Upper lobe of right lung (tissue), 1 donor: ENCODE results near the gene COBL. TPM values are rescaled to one million over a fixed set of nuclear protein-coding genes. Genes with fewer than 3 reads are reported as not detected.

Source experiments
- ATAC-seq: fragments of 200-7000 bp; cut with Tn5 transposase; one replicate; pipeline ENCODE4 v1.9.1; 2020; ENCODE audit warnings: mild to moderate bottlenecking, moderate library complexity
- DNase-seq: peaks from one replicate; pipeline ENCODE4 v3.0.0-alpha.2; 2020
- H3K27ac ChIP-seq: fragments of 200-600 bp; one replicate; pipeline ENCODE4 v1.8.0; 2022
- H3K27me3 ChIP-seq: fragments of 200-600 bp; one replicate; pipeline ENCODE4 v1.8.0; 2022; ENCODE audit warnings: mild to moderate bottlenecking
- H3K36me3 ChIP-seq: fragments of 200-600 bp; one replicate; pipeline ENCODE4 v1.8.0; 2022
- H3K4me1 ChIP-seq: fragments of 200-600 bp; one replicate; pipeline ENCODE4 v1.8.0; 2022
- H3K4me3 ChIP-seq: fragments of 200-600 bp; one replicate; pipeline ENCODE4 v1.8.0; 2022; ENCODE audit warnings: mild to moderate bottlenecking
- H3K9me3 ChIP-seq: fragments of 200-600 bp; one replicate; pipeline ENCODE4 v1.8.0; 2022
- CTCF ChIP-seq: fragments of 200-600 bp; IDR thresholded peaks from one replicate; pipeline ENCODE4 v1.8.0; 2022; ENCODE audit warnings: antibody characterized with exemption
- intact Hi-C: fragments of 100-400 bp; cut with DNase I; formaldehyde crosslinking; loops from one replicate; pipeline ENCODE4 v1.11.0; 2022
- total RNA-seq: library from RNA; stranded (reverse); fragmentation: NEBNext Ultra II Directional; extraction: Animal tissue kit (Norgen Biotek cat#: 25700); gene quantifications from one replicate; pipeline ENCODE4 v1.2.1, GENCODE V29; 2021
- donor health status: DM: no; HTN: yes; CAD: no; lungs with severe emphysema.

COBL gene
- total RNA-seq, 1 donor from 2014 or later, result 29.2 TPM

- no peak for TF ChIP-seq CTCF
- Histone ChIP-seq H3K4me3 (no peak overlapping the region), H3K27ac (no peak overlapping the region), H3K4me1 (peaks cover 11% of the 10 kb centered on the region), H3K27me3 (no peaks in the 10 kb centered on the region), H3K36me3 (no peaks in the 10 kb centered on the region), H3K9me3 (peaks cover 9% of the 10 kb centered on the region)
- ATAC-seq, result no peak
- no peak for DNase-seq
- intact Hi-C loops, result loop anchor here (10.0 kb wide), 1 partner anchor 329 kb away; no protein-coding TSS in a partner anchor
Observed at GRCh38 chr7:51144178-51144577, 172.4 kb downstream of the COBL start.

- intact Hi-C loops, result loop anchor here (10.0 kb wide), 1 partner anchor 328 kb away; no protein-coding TSS in a partner anchor
Observed at GRCh38 chr7:51142741-51143385, 173.7 kb downstream of the COBL start.

GRCh38 chr7:51141451-51142003 is 175.1 kb downstream of the COBL start:
- Histone ChIP-seq H3K36me3 (no peaks in the 10 kb centered on the region), H3K9me3 (no peaks in the 10 kb centered on the region), H3K27me3 (no peaks in the 10 kb centered on the region), H3K27ac (no peak overlapping the region), H3K4me1 (peaks cover 11% of the 10 kb centered on the region), H3K4me3 (no peak overlapping the region)
- intact Hi-C loops, result loop anchor here (10.0 kb wide), 1 partner anchor 327 kb away; no protein-coding TSS in a partner anchor
- no peak for DNase-seq
- peak; percentile 38 for ATAC-seq
- peak; percentile 51 for TF ChIP-seq CTCF

More at GRCh38 chr7:51142741-51143385, 173.7 kb downstream of the COBL start:
- DNase-seq (no peak), ATAC-seq (no peak)
- TF ChIP-seq CTCF, result no peak
- Histone ChIP-seq H3K27me3 (no peaks in the 10 kb centered on the region), H3K4me1 (peaks cover 11% of the 10 kb centered on the region), H3K9me3 (peaks cover 9% of the 10 kb centered on the region), H3K36me3 (no peaks in the 10 kb centered on the region), H3K27ac (no peak overlapping the region), H3K4me3 (no peak overlapping the region)

GRCh38 chr7:51140199-51141164 is 176.1 kb downstream of the COBL start:
- intact Hi-C loops, result loop anchor here (10.0 kb wide), 1 partner anchor 326 kb away; no protein-coding TSS in a partner anchor
- Histone ChIP-seq H3K4me1 (peaks cover 11% of the 10 kb centered on the region), H3K9me3 (no peaks in the 10 kb centered on the region), H3K36me3 (no peaks in the 10 kb centered on the region), H3K27ac (no peak overlapping the region), H3K4me3 (no peak overlapping the region), H3K27me3 (no peaks in the 10 kb centered on the region)
- no peak for ATAC-seq
- no peak for TF ChIP-seq CTCF
- no peak for DNase-seq

- no peaks in the 10 kb centered on the region for H3K9me3 ChIP-seq
- ATAC-seq (no peak), DNase-seq (no peak)
- no peak overlapping the region for H3K27ac ChIP-seq
- H3K4me3 ChIP-seq, result no peak overlapping the region
- no peak for TF ChIP-seq CTCF
- peaks cover 11% of the 10 kb centered on the region for H3K4me1 ChIP-seq
- H3K36me3 ChIP-seq, result no peaks in the 10 kb centered on the region
- intact Hi-C loops, result loop anchor here (10.0 kb wide), 1 partner anchor 325 kb away; no protein-coding TSS in a partner anchor
- no peaks in the 10 kb centered on the region for H3K27me3 ChIP-seq
Observed at GRCh38 chr7:51139796-51140195, 176.8 kb downstream of the COBL start.
